Osteoblast (primary cell): ENCODE data around the gene C17orf75. TPM values are rescaled to one million over a fixed set of nuclear protein-coding genes. Genes with fewer than 3 reads are reported as not detected.
"Not testable (repeated sequence)": the region's sequence is repeated elsewhere in the genome, so short reads cannot be mapped to it uniquely, and the experiment has no call there.

Experiments used
- DNase-seq: peaks from one replicate; pipeline ENCODE4 v3.0.0; 2011; ENCODE audit warnings: low spot score, mixed read lengths; ENCODE audit not compliant: insufficient read length; ENCODE audit errors: missing footprints
- H2AFZ ChIP-seq: 2 replicates; pipeline ENCODE4 v1.6.0; 2011; ENCODE audit warnings: mild to moderate bottlenecking, low read length
- H3K27ac ChIP-seq: 2 replicates; pipeline ENCODE4 v1.5.1; 2011; ENCODE audit warnings: mild to moderate bottlenecking, low read depth, low read length, moderate library complexity
- H3K27me3 ChIP-seq: 2 replicates; pipeline ENCODE4 v1.6.0; 2012; ENCODE audit warnings: mild to moderate bottlenecking, control low read depth, inconsistent platforms, low read length, moderate library complexity; ENCODE audit not compliant: insufficient read depth
- H3K36me3 ChIP-seq: 2 replicates; pipeline ENCODE4 v1.5.1; 2011; ENCODE audit warnings: mild to moderate bottlenecking, low read length, control low read depth, moderate library complexity; ENCODE audit not compliant: insufficient read depth
- H3K4me1 ChIP-seq: 2 replicates; pipeline ENCODE4 v1.5.1; 2011; ENCODE audit warnings: mild to moderate bottlenecking, low read length, control low read depth, moderate library complexity; ENCODE audit not compliant: insufficient read depth
- H3K4me2 ChIP-seq: 2 replicates; pipeline ENCODE4 v1.6.0; 2011; ENCODE audit warnings: mild to moderate bottlenecking, low read length; ENCODE audit not compliant: insufficient read depth
- H3K4me3 ChIP-seq: fragments of 200-600 bp; sonication (generic); 3 replicates; pipeline ENCODE4 v1.5.1; 2012; ENCODE audit warnings: mild to moderate bottlenecking, low read length, inconsistent platforms; ENCODE audit not compliant: insufficient read depth
- H3K79me2 ChIP-seq: 2 replicates; pipeline ENCODE4 v1.6.0; 2012; ENCODE audit warnings: mild to moderate bottlenecking, low read length, control low read depth, inconsistent platforms; ENCODE audit not compliant: insufficient read depth
- H3K9me3 ChIP-seq: 2 replicates; pipeline ENCODE4 v1.5.1; 2011; ENCODE audit warnings: low read depth, low read length, control low read depth
- H4K20me1 ChIP-seq: 2 replicates; pipeline ENCODE4 v1.6.0; 2012; ENCODE audit warnings: mild to moderate bottlenecking, low read length, control low read depth; ENCODE audit not compliant: insufficient read depth
- CTCF ChIP-seq: IDR thresholded peaks from 2 replicates; pipeline ENCODE4 v1.5.1; 2011; ENCODE audit warnings: mild to moderate bottlenecking, low read depth, low read length, moderate library complexity; ENCODE audit errors: extremely low read depth
- total RNA-seq: library from RNA; depleted of rRNA; stranded (reverse); fragments of >200 nt; gene quantifications from 2 replicates; pipeline ENCODE4 v1.2.3, GENCODE V29; 2012

The C17orf75 gene
- total RNA-seq, 1 donor: 15.9 TPM

GRCh38 chr17:32319548-32319905 lies 22.4 kb downstream of the C17orf75 start:
- H3K79me2 ChIP-seq: no peaks in the 10 kb centered on the region
- peak; percentile 95 for TF ChIP-seq CTCF
- no peak overlapping the region for H3K4me2 ChIP-seq
- H4K20me1 ChIP-seq: no peaks in the 10 kb centered on the region
- DNase-seq: peak; percentile 92
- H3K27me3 ChIP-seq: peaks cover 12% of the 10 kb centered on the region
- no peaks in the 10 kb centered on the region for H3K9me3 ChIP-seq
- H3K36me3 ChIP-seq: no peaks in the 10 kb centered on the region
- H3K27ac ChIP-seq: no peak overlapping the region
- peaks cover 8% of the 10 kb centered on the region for H3K4me1 ChIP-seq
- no peak overlapping the region for H3K4me3 ChIP-seq
- H2AFZ ChIP-seq: no peak overlapping the region

- no peak overlapping the region for H2AFZ ChIP-seq
- no peaks in the 10 kb centered on the region for H3K36me3 ChIP-seq
- no peak overlapping the region for H3K27ac ChIP-seq
- H3K4me3 ChIP-seq: no peak overlapping the region
- no peaks in the 10 kb centered on the region for H3K79me2 ChIP-seq
- TF ChIP-seq CTCF: no peak
- no peak for DNase-seq
- H3K27me3 ChIP-seq: peaks cover 12% of the 10 kb centered on the region
- H3K4me1 ChIP-seq: no peaks in the 10 kb centered on the region
- no peaks in the 10 kb centered on the region for H3K9me3 ChIP-seq
- H3K4me2 ChIP-seq: no peak overlapping the region
- no peaks in the 10 kb centered on the region for H4K20me1 ChIP-seq
Observed at GRCh38 chr17:32318071-32318470, 23.9 kb downstream of the C17orf75 start.

GRCh38 chr17:32317353-32317752 lies 24.6 kb downstream of the C17orf75 start:
- Histone ChIP-seq H3K27ac (no peak overlapping the region), H3K27me3 (peaks cover 12% of the 10 kb centered on the region), H3K79me2 (no peaks in the 10 kb centered on the region), H2AFZ (no peak overlapping the region), H3K9me3 (no peaks in the 10 kb centered on the region), H4K20me1 (no peaks in the 10 kb centered on the region), H3K36me3 (no peaks in the 10 kb centered on the region), H3K4me3 (no peak overlapping the region), H3K4me1 (no peaks in the 10 kb centered on the region), H3K4me2 (no peak overlapping the region)
- DNase-seq: no peak
- no peak for TF ChIP-seq CTCF

- not testable (repeated sequence) for DNase-seq, H3K36me3 ChIP-seq, H3K27ac ChIP-seq, H3K4me3 ChIP-seq, H3K4me1 ChIP-seq, H4K20me1 ChIP-seq, H3K9me3 ChIP-seq, H3K4me2 ChIP-seq, H2AFZ ChIP-seq, H3K79me2 ChIP-seq
- H3K27me3 ChIP-seq: peaks cover 12% of the 10 kb centered on the region
Observed at GRCh38 chr17:32316653-32317052, 25.3 kb downstream of the C17orf75 start.

- H3K9me3 ChIP-seq: no peaks in the 10 kb centered on the region
- no peak for DNase-seq
Observed at GRCh38 chr17:32315171-32315570, 26.8 kb downstream of the C17orf75 start.

More at GRCh38 chr17:32315171-32315570, 26.8 kb downstream of the C17orf75 start:
- H3K36me3 ChIP-seq: no peaks in the 10 kb centered on the region
- peaks cover 7% of the 10 kb centered on the region for H3K4me1 ChIP-seq
- no peak overlapping the region for H3K4me3 ChIP-seq
- peaks cover 12% of the 10 kb centered on the region for H3K27me3 ChIP-seq
- no peak overlapping the region for H3K4me2 ChIP-seq
- no peaks in the 10 kb centered on the region for H3K79me2 ChIP-seq
- no peaks in the 10 kb centered on the region for H4K20me1 ChIP-seq
- TF ChIP-seq CTCF: no peak
- H2AFZ ChIP-seq: no peak overlapping the region
- no peak overlapping the region for H3K27ac ChIP-seq
